Activated T-cell treated with anti-CD3 and anti-CD28 coated beads for 1 hour (primary cell): ENCODE results near the gene IFT122.
"Not testable (repeated sequence)": the region's sequence is repeated elsewhere in the genome, so short reads cannot be mapped to it uniquely, and the experiment has no call there.

Experiments used
- DNase-seq: peaks from one replicate; pipeline ENCODE4 v3.0.0-alpha.2; 2020; ENCODE audit warnings: low read depth

Gene IFT122

DNA sequence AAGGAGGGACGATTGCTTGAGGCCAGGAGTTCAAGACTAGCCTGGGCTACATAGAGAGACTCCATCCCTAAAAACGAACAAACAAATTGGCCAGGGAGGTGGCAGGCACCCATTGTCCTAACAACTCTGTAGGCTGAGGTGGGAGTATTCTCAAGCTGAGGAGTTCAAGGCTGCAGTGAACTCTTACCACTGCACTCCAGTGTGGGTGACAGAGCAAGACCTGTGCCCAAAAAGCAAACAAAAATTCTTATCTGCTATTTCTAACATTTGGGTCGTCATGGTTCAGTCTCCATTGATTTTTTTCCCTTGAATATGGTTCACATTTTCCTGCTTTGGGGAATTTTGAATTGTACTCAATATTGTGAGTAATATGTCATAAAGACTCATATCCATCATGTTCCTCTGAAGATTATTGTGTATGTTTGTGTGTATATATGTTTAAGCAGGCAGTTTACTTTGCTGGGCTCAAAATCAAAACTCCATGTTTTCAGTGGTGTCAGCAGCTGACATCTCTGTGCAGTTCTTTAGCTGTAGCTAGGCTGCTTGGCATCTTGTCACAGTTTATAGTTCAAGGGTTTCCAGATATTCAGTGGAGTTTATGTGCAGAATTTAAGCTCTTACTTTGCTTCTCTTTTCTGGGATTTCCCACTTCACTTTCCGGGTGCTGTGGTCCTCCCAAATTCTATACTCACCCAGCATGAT lies 33.2 kb downstream of the IFT122 start:
- no peak for DNase-seq

DNA sequence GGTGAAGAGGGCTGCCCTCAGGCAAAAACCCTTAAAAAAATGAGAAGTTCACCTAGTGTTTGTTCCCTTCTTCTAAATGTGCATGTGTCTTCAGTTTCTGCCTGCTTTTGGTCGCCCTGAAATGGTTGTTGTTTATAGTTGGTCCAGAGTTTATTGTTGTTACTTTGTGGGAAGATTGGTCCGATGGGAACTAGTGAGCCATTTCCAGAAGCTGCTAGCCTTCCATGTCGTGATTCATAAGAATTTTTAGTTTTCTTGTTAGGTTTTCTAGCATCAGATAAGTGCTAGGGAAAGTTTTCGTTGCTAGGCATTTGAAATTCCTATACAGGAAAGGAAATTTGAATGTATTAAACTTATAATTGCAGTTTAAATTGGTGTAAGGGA lies 33.7 kb downstream of the IFT122 start:
- DNase-seq = no peak

DNA sequence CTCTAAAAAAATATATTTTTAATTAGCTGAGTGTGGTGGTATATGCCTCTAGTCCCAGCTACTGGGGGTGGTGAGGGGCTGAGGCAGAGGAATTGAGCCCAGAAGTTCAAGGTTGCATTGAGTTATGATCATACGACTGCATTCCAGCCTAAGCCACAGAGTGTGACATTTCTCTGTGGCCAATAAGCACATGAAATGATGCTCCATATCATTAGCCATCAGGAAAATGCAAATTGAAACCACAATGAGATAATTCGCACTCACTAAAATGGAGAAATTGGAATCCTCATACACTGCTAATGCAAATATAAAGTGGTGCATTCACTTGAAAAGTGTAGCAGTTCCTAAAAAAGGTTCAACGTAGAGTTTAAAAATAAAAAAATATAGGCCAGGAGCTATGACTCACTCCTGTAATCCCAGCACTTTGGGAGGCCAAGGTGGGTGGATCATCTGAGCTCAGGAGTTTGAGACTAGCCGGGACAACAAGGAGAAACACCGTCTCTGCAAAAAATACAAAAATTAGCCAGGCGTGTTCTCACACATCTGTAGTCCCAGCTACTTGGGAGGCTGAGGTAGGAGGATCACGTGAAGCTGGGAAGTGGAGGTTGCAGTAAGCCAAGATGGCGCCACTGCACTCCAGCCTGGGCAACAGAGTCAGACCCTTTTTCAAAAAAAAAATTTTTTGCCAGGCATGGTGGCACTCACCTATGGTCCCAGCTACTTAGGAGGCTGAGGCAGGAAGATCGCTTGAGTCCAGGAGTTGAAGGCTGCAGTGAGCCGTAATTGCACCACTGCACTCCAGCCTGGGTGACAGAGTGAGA lies 35.2 kb downstream of the IFT122 start:
- DNase-seq = no peak

DNA sequence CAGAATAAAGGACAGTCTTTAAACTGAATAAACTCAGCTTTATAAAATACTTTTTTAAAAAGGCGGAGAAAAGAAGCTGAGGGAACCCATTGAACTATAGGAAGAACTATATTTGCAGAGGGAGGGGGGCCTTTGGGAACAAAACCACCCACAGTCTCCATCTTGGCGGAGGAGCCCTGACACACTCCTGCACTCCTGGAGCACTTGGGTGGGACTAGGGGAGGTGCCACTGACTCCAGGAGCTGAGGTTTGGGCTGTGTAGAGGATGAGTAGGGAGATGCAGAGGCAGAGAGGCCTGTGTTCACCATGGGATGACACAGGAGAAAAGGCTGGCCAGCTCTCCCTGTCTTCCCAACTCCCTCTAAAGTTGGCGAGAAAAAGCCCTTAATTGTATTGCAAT lies 35.8 kb downstream of the IFT122 start:
- no peak for DNase-seq

DNA sequence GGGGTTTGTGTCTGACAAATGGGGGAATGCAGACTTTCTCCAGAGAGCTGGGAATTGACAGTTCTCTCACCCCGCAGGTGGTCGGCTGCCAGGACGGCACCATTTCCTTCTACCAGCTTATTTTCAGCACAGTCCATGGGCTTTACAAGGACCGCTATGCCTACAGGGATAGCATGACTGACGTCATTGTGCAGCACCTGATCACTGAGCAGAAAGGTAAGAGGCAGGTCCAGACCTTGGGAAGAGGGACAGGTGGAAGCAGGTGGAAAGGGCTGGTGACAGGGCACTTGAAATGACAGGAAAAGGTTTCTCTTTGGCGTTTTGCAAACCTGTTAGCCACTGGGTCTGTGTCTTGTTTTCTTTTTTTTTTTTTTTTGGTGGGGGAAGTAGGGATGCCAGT lies 36.6 kb downstream of the IFT122 start:
- DNase-seq = no peak

DNA sequence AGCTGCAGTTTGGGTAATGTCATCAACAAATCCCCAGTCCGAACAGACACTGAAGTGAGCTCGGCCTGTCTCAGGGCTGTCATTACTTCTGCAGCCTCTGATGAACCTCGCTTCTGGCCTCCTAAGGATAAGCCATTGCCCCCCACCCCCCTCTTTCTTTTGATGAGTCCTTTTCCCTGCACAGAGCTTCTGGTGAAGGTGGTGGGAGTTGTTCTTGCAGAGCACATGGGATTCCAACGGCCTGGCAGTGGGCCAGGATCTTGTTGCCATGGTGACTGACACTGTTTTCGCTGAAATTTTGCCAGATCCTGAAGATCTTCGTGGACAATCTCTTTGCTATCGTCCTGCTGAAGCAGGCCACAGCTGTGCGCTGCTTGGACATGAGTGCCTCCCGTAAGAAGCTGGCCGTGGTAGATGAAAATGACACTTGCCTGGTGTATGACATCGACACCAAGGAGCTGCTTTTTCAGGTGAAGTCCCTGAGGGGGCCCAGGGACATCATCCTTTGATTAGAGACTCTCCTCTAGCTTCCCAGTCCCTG lies 41.3 kb downstream of the IFT122 start:
- not testable (repeated sequence) for DNase-seq

DNA sequence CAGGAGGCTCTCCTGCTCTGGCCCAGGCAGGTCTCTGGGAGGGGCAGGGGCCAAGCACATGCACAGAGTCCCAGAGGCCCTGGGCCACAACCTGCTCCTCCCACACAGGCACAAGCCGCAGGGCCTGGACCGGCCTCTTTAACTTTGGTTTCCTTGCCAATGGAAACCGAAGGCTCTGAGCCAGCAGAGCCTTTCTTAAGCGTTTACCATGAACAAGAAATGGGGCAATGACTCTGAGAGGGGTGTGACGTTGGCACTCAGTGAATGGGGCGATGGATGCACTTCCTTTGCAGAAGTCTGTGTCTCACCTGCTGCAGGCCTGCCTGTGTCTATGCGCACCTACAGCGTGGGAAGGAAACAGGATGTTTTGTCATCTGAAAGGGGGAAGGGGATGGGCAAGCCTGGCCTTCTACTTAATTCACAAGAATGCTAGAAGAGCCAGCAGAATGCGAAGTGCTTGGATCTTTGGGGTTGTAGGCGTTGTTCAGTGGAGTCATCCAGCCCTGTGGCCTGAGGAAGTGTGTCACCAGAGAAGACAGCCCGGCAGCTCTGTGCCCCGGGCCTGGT lies 41.8 kb downstream of the IFT122 start:
- DNase-seq = peak; percentile 9

DNA sequence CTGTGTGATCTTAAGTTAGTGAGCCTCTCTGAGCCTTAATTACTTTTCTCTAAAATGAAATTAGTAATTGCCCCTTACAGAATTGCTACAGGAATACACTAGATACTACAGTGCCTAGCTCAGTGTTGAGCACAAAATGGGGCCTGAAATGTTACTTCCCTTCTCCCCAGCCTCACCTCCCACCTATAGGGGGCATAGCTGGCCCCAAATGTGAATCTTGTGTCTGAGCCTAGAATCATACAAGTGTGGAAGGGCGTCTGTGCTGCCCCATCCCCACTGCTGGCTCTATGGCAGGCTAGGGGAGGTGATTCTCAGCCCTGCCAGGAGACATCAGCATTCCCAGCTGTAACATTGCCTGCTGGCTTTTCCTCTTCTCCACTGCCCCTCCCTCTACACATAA lies 42.7 kb downstream of the IFT122 start:
- no peak for DNase-seq

DNA sequence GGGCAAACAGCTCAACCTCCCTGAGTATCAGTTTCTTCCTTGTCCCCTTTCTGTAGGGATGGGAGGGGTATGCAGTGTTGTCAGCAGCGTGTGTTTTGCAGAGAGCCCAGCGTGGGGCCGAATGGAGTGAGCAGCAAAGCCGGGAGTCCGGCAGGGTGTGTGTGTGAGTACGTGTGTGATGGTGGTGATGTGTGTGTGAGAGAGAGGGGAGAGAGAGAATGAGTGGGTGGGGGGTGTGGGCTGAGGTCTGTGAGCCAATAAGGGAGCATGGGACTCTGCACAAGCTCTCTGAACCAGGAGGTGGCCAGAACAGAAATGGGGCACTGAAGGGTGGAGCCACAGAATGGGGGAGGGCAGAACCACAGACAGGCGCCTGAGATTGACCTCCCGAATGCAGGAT lies 43.8 kb downstream of the IFT122 start:
- DNase-seq = no peak

DNA sequence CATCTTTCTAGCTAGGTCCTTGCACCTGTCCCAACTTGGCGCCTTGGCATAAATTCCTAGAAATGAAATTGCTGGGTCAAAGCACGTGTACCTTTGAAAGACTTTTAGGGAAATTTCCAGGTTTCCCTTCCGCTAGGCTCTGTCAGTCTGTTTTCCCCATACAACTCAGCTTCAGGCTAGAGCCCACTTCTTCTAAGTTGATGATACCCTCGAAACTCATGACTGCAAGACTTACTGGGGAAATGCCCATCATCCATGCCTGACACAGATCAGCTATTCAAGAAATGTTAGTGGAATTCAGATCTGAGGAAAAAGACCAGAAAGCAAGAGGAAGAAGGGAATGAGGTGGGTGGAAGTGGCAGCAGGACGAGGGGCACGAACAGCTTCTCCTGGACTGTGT lies 45.1 kb downstream of the IFT122 start:
- DNase-seq = not testable (repeated sequence)

DNA sequence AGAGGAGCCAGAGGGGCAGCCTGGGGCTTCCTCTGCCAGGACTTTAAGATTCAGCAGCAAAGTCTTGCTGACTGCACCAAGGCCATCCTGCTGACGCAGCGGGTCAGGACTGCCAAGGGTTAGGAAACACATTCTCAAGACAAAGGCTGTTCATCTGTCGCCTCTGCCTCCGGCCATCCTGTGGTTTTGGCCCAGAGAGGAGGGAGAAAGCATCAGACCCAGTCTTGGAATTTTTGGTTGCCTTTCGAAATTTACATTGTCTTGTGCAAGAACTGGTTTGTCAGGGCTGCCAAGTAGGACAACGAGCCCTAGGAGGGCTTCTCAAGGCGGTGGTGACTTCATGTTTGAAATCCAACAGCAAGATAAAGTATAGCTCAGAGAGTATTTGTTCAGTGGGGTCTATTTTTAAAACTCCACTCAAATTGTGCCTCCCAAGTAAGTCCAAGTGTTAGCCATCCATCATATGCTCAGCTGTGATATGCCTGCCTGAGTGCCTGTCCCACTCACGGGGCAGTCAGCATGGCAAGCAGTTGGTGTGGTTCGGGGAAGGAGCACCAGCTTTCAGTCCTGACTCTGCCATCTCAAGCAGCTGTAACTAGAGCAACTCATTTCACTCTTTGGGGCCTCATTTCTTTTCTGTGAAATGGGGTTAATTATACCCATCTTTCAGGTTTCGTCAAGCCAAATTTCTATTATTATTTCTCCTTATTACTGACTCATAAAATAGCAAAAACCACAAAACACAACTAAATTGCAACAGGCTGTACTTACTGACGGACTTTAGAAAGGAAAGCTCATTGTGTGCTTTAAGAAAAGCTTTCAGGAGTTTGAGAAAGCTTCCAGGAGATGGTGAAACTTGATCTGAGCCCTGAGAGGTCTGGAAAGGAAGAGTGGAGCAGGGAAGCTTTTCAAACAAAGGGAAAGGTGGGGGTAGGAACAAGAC lies 46.0 kb downstream of the IFT122 start:
- no peak for DNase-seq

DNA sequence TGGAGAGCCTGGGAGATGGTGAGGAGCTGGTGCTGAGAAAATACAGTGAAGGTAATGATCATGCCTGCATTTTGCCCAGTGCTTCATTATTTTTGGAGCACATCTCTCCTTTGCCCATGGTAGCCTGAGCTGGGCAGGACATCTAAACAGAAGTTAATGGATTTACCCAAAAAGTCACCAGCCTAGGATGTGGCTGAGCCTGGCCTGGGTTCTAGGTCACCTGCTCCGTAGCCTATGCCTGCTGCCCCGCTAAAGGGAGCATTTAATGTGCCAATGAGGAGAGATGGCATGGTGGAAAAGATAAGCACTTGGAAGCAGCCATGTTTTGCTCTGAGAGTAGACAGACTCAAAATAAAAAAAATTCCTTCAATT lies 46.6 kb downstream of the IFT122 start:
- no peak for DNase-seq

DNA sequence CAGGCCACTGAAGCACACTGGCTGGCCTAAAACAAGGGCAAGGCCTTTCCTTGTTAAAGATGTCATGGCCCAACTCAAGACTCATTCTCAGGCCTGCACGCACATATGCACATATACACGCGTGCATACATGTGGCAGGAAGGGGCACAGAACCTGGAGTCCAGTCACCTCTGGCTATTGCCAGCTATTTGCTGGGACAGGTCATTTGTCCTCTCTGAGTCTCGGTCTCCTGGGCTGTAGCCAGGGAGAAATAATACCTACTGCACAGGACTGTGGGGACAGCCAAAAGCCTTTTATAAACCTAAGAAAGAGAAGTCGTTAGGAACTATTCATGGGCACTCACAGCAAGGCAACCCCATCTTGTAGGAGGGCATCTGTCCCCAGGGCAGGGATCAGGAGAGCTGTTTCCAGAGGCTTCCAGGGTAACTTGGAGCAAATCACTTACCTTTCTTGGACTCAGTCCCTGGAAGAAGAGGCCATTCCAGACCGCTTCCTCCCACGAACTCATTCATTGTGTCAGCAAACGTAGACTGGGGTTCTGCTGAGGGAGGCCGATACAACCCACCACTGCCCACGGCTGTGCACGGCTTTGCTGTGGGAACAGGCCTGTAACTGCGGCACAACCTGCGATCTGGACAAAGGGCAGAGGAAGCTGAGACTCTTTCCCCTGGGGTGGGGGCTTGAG lies 47.3 kb downstream of the IFT122 start:
- DNase-seq = no peak

DNA sequence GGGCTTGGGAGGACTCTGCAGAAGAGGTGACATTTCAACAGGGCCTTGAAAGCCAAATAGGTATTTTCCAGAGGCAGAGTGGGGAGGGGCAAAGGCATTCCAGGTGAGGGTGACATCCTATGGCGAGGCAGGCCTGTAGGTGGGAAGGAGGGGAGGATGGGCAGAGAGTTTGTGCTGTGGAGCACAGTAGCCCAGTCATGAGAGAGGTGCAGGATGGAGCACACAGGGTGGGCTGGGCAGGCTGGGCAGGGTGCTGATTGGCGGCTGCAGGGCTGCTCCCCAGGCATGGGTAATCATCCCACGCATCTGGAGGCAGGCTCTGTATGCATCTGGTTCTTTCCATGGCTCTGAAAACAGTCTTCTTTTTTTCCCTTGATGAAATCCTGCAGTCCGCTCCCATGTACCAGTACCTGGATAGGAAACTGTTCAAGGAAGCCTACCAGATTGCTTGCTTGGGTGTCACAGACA lies 47.9 kb downstream of the IFT122 start:
- not testable (repeated sequence) for DNase-seq

DNA sequence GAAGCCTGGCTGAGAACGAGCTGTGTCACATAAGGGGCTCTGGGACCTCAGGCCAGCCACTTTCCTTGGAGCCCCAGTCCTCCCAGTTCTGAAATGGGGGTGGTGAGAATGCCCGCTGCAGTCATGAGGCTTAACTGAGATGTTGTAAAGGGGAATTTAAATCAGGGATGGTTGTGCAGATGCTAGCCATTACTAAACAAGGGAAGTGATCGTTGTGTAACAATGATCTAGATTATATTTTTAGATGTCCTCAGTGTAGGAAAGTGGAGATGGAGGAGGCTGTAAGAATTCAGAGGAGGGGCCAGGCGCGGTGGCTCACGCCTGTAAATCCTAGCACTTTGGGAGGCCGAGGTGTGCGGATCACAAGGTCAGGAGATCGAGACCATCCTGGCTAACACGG lies 49.2 kb downstream of the IFT122 start:
- not testable (repeated sequence) for DNase-seq

DNA sequence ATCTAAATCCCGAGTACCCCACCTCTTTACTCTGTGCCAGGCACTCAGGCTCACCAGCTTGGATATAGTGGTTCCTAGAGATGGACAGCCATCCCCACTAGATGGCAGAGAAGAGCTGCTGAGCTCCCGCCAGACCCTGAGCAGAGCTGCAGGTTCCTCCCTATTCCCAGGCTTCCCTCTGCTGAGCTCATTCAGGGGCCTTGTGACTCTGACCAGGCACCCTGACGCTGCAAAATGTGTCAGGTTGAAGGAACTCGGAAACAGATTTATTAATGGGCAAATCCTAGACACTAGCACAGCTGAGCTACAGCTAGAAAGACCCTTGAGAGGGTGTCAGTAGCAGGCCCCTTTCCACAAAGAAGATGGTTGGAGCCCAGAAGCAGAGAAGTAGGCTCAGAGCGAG lies 50.2 kb downstream of the IFT122 start:
- peak; percentile 24 for DNase-seq

DNA sequence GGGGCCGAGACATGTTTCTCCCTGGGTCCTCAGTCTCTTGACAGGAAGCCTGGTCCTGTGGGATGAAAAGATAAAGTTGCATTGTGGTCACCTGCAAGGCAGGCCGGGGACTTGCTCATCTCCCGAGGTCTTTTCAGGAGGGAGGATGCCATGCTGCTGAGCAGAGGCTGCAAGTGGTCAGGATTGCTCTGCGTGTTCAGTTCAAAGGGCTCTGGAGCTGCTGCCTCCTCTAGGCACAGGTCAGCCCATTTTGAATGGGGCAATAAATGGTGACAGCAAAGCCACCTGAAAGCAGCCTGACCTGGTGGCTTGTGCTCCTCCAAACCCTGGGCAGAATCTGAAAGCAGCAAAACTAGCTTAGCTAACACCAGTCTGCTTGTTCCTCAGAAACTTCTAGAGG lies 51.1 kb downstream of the IFT122 start:
- DNase-seq = not testable (repeated sequence)

DNA sequence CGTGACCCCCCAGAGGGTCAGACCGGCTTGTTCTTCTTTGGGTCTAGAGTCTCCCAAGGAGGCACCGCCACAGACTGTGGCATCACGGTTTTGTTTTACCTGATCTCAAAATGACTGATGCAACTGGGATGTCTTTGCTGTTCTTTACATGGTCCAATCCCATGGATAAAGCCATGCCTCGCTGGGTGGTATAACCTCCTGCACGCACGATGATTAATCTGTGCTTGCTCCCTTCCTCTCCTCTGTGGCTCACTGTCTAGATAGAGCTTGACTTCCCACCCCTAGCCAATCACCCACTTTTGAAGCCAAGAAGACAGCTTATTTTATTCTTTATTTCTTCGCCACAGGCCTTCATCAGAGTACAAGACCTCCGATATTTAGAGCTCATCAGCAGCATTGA lies 51.8 kb downstream of the IFT122 start:
- DNase-seq = no peak

DNA sequence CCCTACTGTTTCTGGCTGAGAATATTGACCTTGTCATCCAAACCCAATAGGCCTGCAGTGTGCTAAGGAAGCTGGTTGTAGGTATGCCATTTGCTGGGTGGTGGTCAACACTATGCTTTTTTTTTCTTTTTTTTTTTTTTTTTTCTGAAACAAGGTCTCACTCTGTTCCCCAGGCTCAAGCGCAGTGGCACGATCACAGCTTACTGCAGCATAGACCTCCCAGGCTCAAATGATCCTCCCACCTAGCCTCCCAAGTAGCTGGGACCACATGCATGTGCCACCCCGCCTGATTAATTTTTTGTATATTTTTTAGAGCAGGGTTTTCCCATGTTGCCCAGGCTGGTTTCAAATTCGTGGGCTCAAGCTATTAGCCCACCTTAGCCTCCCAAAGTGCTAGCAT lies 52.7 kb downstream of the IFT122 start:
- no peak for DNase-seq

DNA sequence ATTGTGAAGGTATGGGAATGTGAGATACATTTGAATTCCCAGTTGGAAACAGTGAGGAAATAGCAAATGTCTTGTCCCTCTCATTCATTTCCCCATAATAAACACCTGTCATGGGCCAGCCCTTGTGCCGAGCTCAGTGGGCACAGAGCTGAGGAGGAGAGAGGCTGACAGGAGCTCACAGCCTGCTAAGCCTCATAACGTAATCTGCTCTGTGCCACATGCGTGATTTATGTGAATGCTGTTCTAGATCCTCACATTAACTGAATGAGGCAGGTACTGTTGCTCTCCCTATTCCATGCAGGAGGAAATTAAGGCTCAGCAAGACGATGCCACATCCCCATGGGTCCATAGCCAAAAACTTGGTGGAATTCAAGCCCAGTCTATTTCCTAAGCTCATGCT lies 53.2 kb downstream of the IFT122 start:
- no peak for DNase-seq

DNA sequence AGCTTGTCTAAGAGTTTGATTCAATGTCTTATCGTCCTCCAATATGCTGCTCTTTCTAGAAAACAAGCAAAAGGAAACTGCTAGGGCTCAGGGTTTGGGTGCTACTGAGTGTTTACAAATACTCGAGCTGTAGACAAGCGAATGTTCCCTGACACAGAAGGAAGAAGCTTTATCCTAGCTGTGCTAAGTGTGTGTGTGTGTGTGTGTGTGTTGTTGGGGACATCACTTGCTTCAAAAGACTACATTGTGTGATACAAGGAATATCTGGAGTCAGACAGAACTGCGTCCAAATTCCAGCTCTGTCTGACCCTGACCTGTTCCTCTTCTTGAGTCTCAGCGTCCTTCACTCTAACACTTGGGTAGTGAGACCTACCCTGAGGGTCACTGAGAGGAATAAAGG lies 54.5 kb downstream of the IFT122 start:
- not testable (repeated sequence) for DNase-seq
